B cell (primary cell): Measurements from ENCODE around the gene FBXO27. TPM values are rescaled to one million over a fixed set of nuclear protein-coding genes. Genes with fewer than 3 reads are reported as not detected.

Experiments
- ATAC-seq: fragments of 200-7000 bp; cut with Tn5 transposase; one replicate; pipeline ENCODE4 v1.10.0; 2021; ENCODE audit warnings: low read depth, mild to moderate bottlenecking, moderate number of reproducible peaks, moderate library complexity
- CTCF ChIA-PET: fragments of 350-600 bp; sonication (Branson Sonifier 250); formaldehyde crosslinking; loops from one replicate; lab custom pipeline; 2021; ENCODE audit warnings: antibody characterized with exemption, inconsistent platforms; lab: Charles Lee
- POLR2A ChIA-PET: fragments of 350-600 bp; sonication (Branson Sonifier 250); formaldehyde crosslinking; loops from one replicate; lab custom pipeline; 2021; ENCODE audit warnings: antibody characterized with exemption; lab: Charles Lee
- DNase-seq: peaks from one replicate; pipeline ENCODE4 v3.0.0; 2013
- H2AFZ ChIP-seq: 2 replicates; pipeline ENCODE4 v1.6.1; 2012; ENCODE audit warnings: mild to moderate bottlenecking, low read depth, low read length; ENCODE audit not compliant: insufficient read depth, poor library complexity, severe bottlenecking
- H3K27ac ChIP-seq, 2 donors: 1 replicate in 1 of 2; 2 replicates in 1 of 2; pipeline ENCODE4 v1.5.1; 2012 to 2013; ENCODE audit warnings: low read length in 2 of 2, mild to moderate bottlenecking in 2 of 2, moderate library complexity in 1 of 2
- H3K27me3 ChIP-seq, 4 experiments: fragments of 200-600 bp in 1 of 4; sonication (generic) in 1 of 4; replicated peaks in 1 of 4; 1 replicate in 2 of 4; 2 replicates in 2 of 4; pipeline versions ENCODE4 v1.6.1 to v1.7.0; 2013 to 2016; ENCODE audit warnings: low read length in 3 of 4, mild to moderate bottlenecking in 2 of 4, mixed read lengths in 1 of 4, moderate library complexity in 1 of 4; ENCODE audit not compliant: insufficient read depth in 4 of 4, control insufficient read depth in 3 of 4; ENCODE audit errors: control extremely low read depth in 1 of 4
- H3K36me3 ChIP-seq, 2 experiments: replicated peaks in 1 of 2; 1 replicate in 1 of 2; 2 replicates in 1 of 2; pipeline versions ENCODE4 v1.6.1 to v1.7.1; 2013; ENCODE audit warnings: low read length in 1 of 2; ENCODE audit not compliant: insufficient read depth in 2 of 2, control insufficient read depth in 1 of 2; ENCODE audit errors: control extremely low read depth in 1 of 2, extremely low read depth in 1 of 2
- H3K4me1 ChIP-seq, 2 donors: fragments of 200-600 bp in 1 of 2; sonication (generic) in 1 of 2; 1 replicate in 1 of 2; 2 replicates in 1 of 2; pipeline versions ENCODE4 v1.5.1 to v1.6.1; 2013 to 2017; ENCODE audit warnings: low read length in 2 of 2; ENCODE audit not compliant: control insufficient read depth in 2 of 2, insufficient read depth in 2 of 2
- H3K4me2 ChIP-seq: replicated peaks from 2 replicates; pipeline ENCODE3; 2012; ENCODE audit warnings: mild to moderate bottlenecking, low read depth, low read length; ENCODE audit not compliant: poor library complexity, severe bottlenecking
- H3K4me3 ChIP-seq, 5 experiments: fragments of 200-600 bp in 1 of 5; sonication (generic) in 1 of 5; 1 replicate in 3 of 5; 2 replicates in 2 of 5; pipeline versions ENCODE4 v1.5.1 to v1.7.0; 2011 to 2016; ENCODE audit warnings: low read length in 4 of 5, mild to moderate bottlenecking in 4 of 5, low read depth in 2 of 5, control low read depth in 1 of 5, moderate library complexity in 1 of 5; ENCODE audit not compliant: insufficient read depth in 1 of 5; ENCODE audit errors: control extremely low read depth in 1 of 5, extremely low read depth in 1 of 5
- H3K79me2 ChIP-seq: fragments of 200-600 bp; sonication (generic); one replicate; pipeline ENCODE4 v1.6.0; 2016; ENCODE audit warnings: low read length; ENCODE audit not compliant: control insufficient read depth, insufficient read depth
- H3K9ac ChIP-seq: fragments of 200-600 bp; sonication (generic); 2 replicates; pipeline ENCODE4 v1.6.1; 2017; ENCODE audit warnings: mild to moderate bottlenecking, low read length, moderate library complexity
- H3K9me3 ChIP-seq, 3 donors: one replicate each; pipeline versions ENCODE4 v1.6.1 to v1.7.1; 2013; ENCODE audit warnings: low read length in 2 of 3; ENCODE audit not compliant: control insufficient read depth in 2 of 3, insufficient read depth in 1 of 3; ENCODE audit errors: control extremely low read depth in 1 of 3
- H4K20me1 ChIP-seq: 2 replicates; pipeline ENCODE4 v1.6.0; 2012; ENCODE audit warnings: mild to moderate bottlenecking, low read length; ENCODE audit not compliant: insufficient read depth, control insufficient read depth, poor library complexity, severe bottlenecking
- H3K27ac Mint-ChIP-seq: one replicate; pipeline ENCODE4 v1.8.0; 2021; ENCODE audit warnings: mixed read lengths
- H3K27me3 Mint-ChIP-seq: one replicate; pipeline ENCODE4 v1.8.0; 2021; ENCODE audit warnings: mixed read lengths
- H3K4me1 Mint-ChIP-seq: one replicate; pipeline ENCODE4 v1.8.0; 2021; ENCODE audit warnings: mixed read lengths
- H3K4me3 Mint-ChIP-seq: one replicate; pipeline ENCODE4 v1.8.0; 2021; ENCODE audit warnings: mixed read lengths
- H3K9me3 Mint-ChIP-seq: one replicate; pipeline ENCODE4 v1.8.0; 2022; ENCODE audit warnings: mixed read lengths; ENCODE audit not compliant: insufficient read depth
- CTCF ChIP-seq: fragments of 200-600 bp; IDR thresholded peaks from one replicate; pipeline ENCODE4 v1.8.0; 2022; ENCODE audit warnings: antibody characterized with exemption, mild to moderate bottlenecking
- EZH2 ChIP-seq: IDR thresholded peaks from 2 replicates; pipeline ENCODE4 v1.6.1; 2012; ENCODE audit warnings: borderline replicate concordance, low read depth, mild to moderate bottlenecking, moderate library complexity, low read length; ENCODE audit not compliant: insufficient read depth, poor library complexity, severe bottlenecking
- WGBS: methylation state at CpG from one replicate; pipeline ENCODE4 v1.1.5; 2013; ENCODE audit warnings: missing lambda C conversion rate; ENCODE audit not compliant: insufficient coverage; 5-methylcytosine and 5-hydroxymethylcytosine counted together
- intact Hi-C: fragments of 100-400 bp; cut with micrococcal nuclease; formaldehyde crosslinking; loops from one replicate; pipeline ENCODE4 v1.10.0; 2022
- polyA plus RNA-seq: library from polyadenylated mRNA; depleted of rRNA; stranded (reverse); fragments of >200 nt; gene quantifications from 2 replicates; pipeline ENCODE4 v1.2.3, GENCODE V29; 2012
- total RNA-seq, 2 donors: library from RNA; stranded (reverse); fragments of 120-200 nt in 1 of 2; gene quantifications; 1 replicate in 1 of 2; 2 replicates in 1 of 2; pipeline versions ENCODE4 v1.2.3 to v1.2.4, GENCODE V29; 2013 to 2022

FBXO27 gene
- total and polyA plus RNA-seq, 2 donors (not counting 1 experiment from before 2014, with no cell fraction given) = 0.12 to 0.18 TPM

DNA sequence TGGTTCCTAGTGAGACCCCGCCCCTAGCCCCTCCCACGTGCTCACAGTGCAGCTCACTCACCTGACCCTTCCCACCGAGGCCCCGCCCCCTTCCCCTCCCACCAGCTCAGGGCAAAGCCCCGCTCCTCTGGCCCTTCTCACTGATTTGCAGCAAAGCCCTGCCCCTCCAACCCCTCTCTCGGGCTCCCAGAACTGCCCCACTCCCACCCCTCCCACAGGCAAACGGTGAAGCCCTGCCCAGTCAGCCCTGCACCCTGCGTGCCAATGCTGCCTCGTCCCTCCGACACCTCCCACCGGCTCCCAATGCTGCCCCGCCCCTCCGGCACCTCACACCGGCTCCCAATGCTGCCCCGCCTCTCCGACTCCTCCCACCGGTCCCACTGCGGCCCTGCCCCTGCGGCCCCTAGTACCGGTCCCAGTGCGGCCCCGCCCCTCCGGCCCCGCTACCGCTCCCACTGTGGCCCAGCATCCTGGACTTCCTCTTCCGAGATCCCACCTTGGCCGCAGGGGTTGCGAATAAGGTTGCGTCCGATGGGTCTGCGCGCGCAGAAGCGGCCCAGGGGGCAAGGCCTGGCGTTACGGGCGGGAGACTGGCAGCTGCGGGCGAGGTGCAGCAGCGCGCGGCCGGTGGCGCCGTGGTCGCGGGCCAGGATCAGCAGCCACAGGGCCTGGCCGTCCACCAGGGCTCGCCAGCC, 834 bp downstream of the FBXO27 start:
- ATAC-seq (peak; percentile 87), DNase-seq (peak; percentile 68)
- Histone ChIP-seq H3K9ac (peak overlapping the region; percentile 72), H3K4me2 (peak overlapping the region; percentile 98), H3K36me3 (no peaks in the 10 kb centered on the region), H2AFZ (peak overlapping the region; percentile 75), H4K20me1 (no peaks in the 10 kb centered on the region), H3K4me3 (peak overlapping the region in 4 of 5 experiments; percentile 22 to 65 (median 52)), H3K27me3 (peaks cover 0 to 40% (median 11%) of the 10 kb centered on the region in 4 experiments), H3K4me1 (peaks cover 15 to 19% of the 10 kb centered on the region in 2 donors), H3K9me3 (peaks cover 0 to 24% (median 9%) of the 10 kb centered on the region in 3 donors), H3K27ac (no peak overlapping the region), H3K79me2 (no peaks in the 10 kb centered on the region)
- Mint-ChIP-seq H3K27me3 (peaks cover 21% of the 10 kb centered on the region), H3K4me3 (peak overlapping the region; percentile 77), H3K27ac (no peak overlapping the region), H3K4me1 (peaks cover 14% of the 10 kb centered on the region), H3K9me3 (no peaks in the 10 kb centered on the region)
- ChIA-PET POLR2A (no interaction called here), CTCF (no interaction called here)
- TF ChIP-seq CTCF (no peak), EZH2 (no peak)
- 1% methylated on average over 49 of the region's 49 CpGs for WGBS
- intact Hi-C loops = no loop called here

- Histone ChIP-seq H3K36me3 (no peaks in the 10 kb centered on the region), H3K9me3 (peaks cover 0 to 28% (median 9%) of the 10 kb centered on the region in 3 donors), H4K20me1 (no peaks in the 10 kb centered on the region), H3K9ac (peak overlapping the region; percentile 72), H3K79me2 (no peaks in the 10 kb centered on the region), H3K4me2 (peak overlapping the region; percentile 98), H3K27ac (no peak overlapping the region), H3K4me3 (peak overlapping the region in 4 of 5 experiments; percentile 22 to 65 (median 52)), H3K27me3 (peaks cover 0 to 40% (median 11%) of the 10 kb centered on the region in 4 experiments), H3K4me1 (peaks cover 15 to 19% of the 10 kb centered on the region in 2 donors), H2AFZ (peak overlapping the region; percentile 75)
- no peak for TF ChIP-seq CTCF
- no peak for TF ChIP-seq EZH2
- peak overlapping the region; percentile 77 for H3K4me3 Mint-ChIP-seq
- ATAC-seq (no peak), DNase-seq (no peak)
- H3K27me3 Mint-ChIP-seq = peaks cover 25% of the 10 kb centered on the region
- WGBS = 22% methylated on average over 11 of the region's 11 CpGs
- no peak overlapping the region for H3K27ac Mint-ChIP-seq
- intact Hi-C loops = no loop called here
- POLR2A ChIA-PET = no interaction called here
- H3K4me1 Mint-ChIP-seq = peaks cover 14% of the 10 kb centered on the region
- CTCF ChIA-PET = no interaction called here
- no peaks in the 10 kb centered on the region for H3K9me3 Mint-ChIP-seq
Observed at GRCh38 chr19:39030854-39031367, 1.4 kb downstream of the FBXO27 start.
